DMS153 treated with DMSO at 0.1 percent for 48 hours (cell line): Measurements from ENCODE around the gene CD302.
"Not testable (repeated sequence)": the region's sequence is repeated elsewhere in the genome, so short reads cannot be mapped to it uniquely, and the experiment has no call there.

Source experiments
- DNase-seq: peaks from one replicate; lab custom pipeline; 2025; ENCODE audit not compliant: unreplicated experiment; lab: John Stamatoyannopoulos, UW

Gene CD302

GRCh38 chr2:159795841-159796690 is 1.9 kb downstream of the CD302 start:
- DNase-seq = no peak

GRCh38 chr2:159793326-159793725 is 4.7 kb downstream of the CD302 start:
- DNase-seq = no peak

GRCh38 chr2:159792599-159792998 is 5.4 kb downstream of the CD302 start:
- DNase-seq = no peak

GRCh38 chr2:159792036-159792435 is 6.0 kb downstream of the CD302 start:
- no peak for DNase-seq

- no peak for DNase-seq
Observed at GRCh38 chr2:159790323-159790722, 7.7 kb downstream of the CD302 start.

- peak; percentile 35 for DNase-seq
Observed at GRCh38 chr2:159788253-159788652, 9.8 kb downstream of the CD302 start.

- not testable (repeated sequence) for DNase-seq
Observed at GRCh38 chr2:159787647-159788046, 10.4 kb downstream of the CD302 start.

GRCh38 chr2:159786938-159787337 is 11.1 kb downstream of the CD302 start:
- no peak for DNase-seq

- DNase-seq = no peak
Observed at GRCh38 chr2:159785195-159785594, 12.8 kb downstream of the CD302 start.

GRCh38 chr2:159784744-159785143 is 13.3 kb downstream of the CD302 start:
- not testable (repeated sequence) for DNase-seq

GRCh38 chr2:159783556-159783955 is 14.5 kb downstream of the CD302 start:
- DNase-seq = no peak

GRCh38 chr2:159776321-159776720 is 21.7 kb downstream of the CD302 start:
- DNase-seq = no peak

GRCh38 chr2:159775021-159775420 is 23.0 kb downstream of the CD302 start:
- DNase-seq = no peak

GRCh38 chr2:159774370-159774990 is 23.5 kb downstream of the CD302 start:
- DNase-seq = no peak

- DNase-seq = no peak
Observed at GRCh38 chr2:159773886-159774285, 24.1 kb downstream of the CD302 start.

- DNase-seq = no peak
Observed at GRCh38 chr2:159773426-159773825, 24.6 kb downstream of the CD302 start.

GRCh38 chr2:159769147-159769546 is 28.9 kb downstream of the CD302 start:
- DNase-seq = no peak

- no peak for DNase-seq
Observed at GRCh38 chr2:159762075-159762474, 35.9 kb downstream of the CD302 start.

- no peak for DNase-seq
Observed at GRCh38 chr2:159760326-159760725, 37.7 kb downstream of the CD302 start.

- DNase-seq = no peak
Observed at GRCh38 chr2:159759577-159759976, 38.4 kb downstream of the CD302 start.

- DNase-seq = no peak
Observed at GRCh38 chr2:159758686-159759085, 39.3 kb downstream of the CD302 start.

GRCh38 chr2:159758239-159758638 is 39.8 kb downstream of the CD302 start:
- no peak for DNase-seq
